GM18499 (cell line): Measurements from ENCODE around the gene TNPO1.

Experiments
- ATAC-seq: cut with Tn5 transposase; IDR thresholded peaks from one replicate; pipeline ENCODE4 v1.9.1; 2021; ENCODE audit warnings: moderate number of reproducible peaks; ENCODE audit not compliant: insufficient read depth, unreplicated experiment

The TNPO1 gene

DNA sequence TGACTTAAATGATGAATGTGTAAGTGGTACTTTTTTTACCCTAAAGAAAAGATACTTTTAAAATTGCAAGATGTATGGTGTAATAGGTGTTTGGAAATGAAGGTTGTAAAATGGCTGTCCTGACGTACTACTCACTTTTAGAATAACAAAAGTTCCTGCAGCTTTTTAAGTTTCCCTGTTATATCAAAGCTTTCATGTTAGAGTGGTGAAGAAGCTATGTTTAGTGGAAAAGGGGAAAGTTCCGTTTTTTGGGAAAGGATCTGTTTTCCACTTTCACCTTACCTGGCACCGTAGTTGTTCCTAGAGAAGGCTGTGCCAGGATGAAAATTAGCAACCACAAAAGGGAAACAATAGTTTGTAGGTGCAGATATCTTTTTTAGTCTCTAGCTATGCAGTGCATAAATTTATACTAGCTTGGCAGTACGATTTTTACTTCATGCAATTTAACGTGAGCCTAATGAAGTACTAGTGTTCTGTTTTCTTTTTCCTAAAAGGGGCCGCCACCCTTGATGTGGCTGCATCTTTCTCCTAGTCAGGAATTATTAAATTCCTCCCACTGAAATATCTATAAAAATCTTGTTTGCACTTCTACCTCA, 1.3 kb downstream of the TNPO1 start:
- no peak for ATAC-seq

GRCh38 chr5:72818866-72819534, 2.5 kb downstream of the TNPO1 start:
- ATAC-seq, result no peak

DNA sequence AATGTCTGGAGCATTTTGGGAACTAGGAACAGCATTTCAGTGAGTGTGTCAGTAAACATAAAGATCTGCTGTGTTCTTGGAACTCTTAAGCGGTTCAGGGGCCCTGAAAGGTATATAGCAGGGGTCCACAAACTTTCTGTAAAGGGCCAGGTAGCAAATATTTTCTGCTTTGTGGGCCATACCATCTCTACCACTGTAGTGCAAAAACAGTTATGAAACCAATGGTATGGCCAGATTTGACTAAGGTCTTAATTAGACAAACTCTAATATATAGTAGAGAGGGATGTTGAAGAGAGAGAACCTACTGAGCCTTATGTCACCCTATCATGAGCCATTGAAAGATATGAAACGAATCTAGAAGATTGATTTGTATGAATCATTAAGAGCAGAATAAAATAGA, 5.3 kb downstream of the TNPO1 start:
- ATAC-seq, result no peak

- ATAC-seq, result no peak
These were observed 6.5 kb downstream of the TNPO1 start for GRCh38 chr5:72822944-72823343.

GRCh38 chr5:72829707-72830106, 13.2 kb downstream of the TNPO1 start:
- no peak for ATAC-seq

- no peak for ATAC-seq
These were observed 13.9 kb downstream of the TNPO1 start for GRCh38 chr5:72830362-72830761.

GRCh38 chr5:72831685-72832084, 15.2 kb downstream of the TNPO1 start:
- ATAC-seq, result no peak

DNA sequence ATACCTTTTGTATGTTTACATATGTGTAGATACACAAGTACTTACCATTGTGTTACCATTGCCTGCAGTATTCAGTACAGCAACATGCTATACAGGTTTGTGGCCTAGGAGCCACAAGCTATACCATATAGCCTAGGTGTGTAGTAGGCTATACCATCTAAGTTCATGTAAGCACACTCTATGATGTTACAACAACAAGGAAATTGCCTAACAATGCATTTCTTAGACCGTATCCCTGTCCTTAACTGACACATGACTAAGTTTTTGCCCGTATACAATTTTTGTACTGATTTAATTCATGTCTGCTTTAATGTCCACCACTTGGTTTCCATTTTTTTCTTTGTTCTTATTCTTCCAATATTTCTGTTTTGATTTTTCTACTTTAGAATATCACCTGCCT, 18.5 kb downstream of the TNPO1 start:
- no peak for ATAC-seq

DNA sequence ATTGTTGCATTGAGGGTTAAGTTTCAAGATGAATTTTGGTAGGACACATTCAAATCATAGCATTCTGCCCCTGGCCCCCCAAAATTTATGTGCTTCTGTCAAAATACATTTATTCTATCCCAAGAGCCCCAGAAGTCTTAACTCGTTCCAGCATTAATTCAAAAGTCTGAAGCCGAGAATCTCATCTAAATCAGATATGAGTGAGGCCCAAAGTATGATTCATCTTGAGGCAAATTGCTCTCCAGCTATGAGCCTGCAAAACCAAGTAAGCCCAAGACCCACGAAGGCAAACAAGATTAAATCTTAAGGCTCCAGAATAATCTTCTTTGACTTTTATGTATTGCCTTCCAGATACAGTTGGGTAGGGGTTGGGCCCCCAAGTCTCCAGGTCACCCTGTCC, 19.2 kb downstream of the TNPO1 start:
- ATAC-seq, result no peak

DNA sequence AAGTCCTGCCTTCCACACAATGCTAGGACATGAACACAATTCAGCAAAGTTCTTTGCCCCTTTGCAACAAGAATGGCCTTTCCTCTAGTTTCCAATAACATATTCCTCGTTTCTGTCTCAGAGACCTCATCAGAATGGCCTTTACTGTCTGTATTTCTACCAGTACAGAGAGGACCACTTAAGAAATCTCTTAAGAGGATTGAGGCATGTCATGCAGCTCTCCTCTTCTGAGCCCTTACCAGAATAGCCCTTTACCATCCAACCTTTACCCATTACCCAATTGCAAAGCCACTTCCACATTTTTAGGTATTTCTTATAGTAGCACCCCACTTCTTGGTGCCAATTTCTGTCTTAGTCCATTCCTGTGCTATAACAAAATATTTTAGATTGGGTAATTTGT, 20.3 kb downstream of the TNPO1 start:
- ATAC-seq, result no peak

DNA sequence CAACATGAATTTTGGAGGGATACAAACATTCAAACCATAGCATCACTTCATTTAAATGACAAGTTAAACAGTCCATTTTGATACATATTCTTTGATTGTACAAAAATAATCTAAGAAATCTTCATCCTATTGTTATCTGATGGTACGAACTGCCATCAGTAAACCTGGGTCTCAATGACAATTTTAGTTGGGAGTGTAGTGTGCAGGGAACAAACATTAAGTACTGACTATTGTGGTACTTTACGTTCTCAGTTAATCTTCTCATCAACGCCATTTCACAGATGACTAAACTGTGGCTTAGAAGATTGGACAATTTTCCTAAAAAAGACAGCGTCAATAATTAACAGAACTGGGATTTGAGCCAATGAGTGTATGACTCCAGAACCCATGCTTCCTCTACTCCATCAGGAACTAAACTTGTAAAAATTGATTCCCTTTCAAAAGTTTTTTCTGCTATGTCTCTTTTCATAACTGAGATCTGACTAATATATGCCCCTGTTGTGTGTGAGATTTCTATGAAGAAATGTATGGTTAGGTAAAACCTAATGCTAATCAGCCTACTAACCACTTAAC, 21.1 kb downstream of the TNPO1 start:
- ATAC-seq, result no peak

GRCh38 chr5:72840041-72840440, 23.6 kb downstream of the TNPO1 start:
- ATAC-seq, result no peak

DNA sequence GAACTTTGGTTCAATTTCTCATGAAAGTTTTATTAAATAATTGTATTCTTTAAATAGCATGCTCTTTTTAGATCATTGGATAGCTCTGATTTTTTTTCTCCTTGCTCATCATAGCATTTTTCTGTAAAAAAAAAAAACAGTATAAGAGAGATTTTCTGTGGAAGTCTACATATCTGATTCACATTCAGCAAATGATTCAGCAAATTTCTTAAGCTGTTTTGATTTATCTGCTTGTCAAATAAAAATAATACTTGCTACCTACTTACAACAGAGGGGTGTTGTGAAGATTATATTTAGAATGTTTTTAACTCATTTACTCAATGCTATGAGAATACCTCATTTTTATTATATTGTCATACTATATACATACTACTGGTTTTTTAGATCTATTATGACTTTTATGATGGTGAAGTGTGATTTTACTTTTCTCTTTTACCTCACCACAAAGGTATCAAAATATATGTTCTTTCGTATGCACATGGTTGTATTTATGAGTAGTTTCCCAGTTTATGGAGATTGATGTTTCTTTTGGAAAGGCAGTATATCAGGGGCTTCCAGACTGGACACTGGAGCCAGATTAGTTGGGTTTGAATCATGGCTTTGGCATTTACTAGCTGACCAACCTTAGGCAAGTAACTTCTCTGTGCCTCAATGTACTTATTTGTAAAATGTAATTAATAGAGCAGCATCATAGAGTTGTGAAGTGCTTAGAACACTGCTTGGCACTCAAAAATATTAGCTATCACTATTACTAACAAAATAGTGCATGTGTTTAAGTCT, 25.5 kb downstream of the TNPO1 start:
- ATAC-seq, result no peak

- ATAC-seq, result no peak
These were observed 26.4 kb downstream of the TNPO1 start for GRCh38 chr5:72842816-72843215.

DNA sequence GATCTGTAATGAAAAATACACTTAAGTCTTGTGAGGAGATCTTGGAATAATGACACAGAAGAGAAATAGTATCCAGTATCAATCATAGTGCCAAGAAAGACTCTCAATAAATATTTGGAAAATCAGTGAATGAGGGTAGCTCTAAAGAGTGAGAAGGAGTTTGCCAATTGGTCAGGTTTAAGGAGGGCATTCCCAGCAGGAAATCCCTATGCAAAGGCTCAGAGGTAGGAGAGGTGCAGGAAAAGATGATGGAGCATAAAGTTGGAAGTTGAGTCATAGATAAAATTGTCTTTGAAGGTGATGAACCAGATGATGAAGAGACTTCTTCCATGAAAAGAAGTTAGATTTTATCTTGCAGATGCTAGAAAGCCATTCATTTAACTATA, 27.8 kb downstream of the TNPO1 start:
- ATAC-seq, result no peak

DNA sequence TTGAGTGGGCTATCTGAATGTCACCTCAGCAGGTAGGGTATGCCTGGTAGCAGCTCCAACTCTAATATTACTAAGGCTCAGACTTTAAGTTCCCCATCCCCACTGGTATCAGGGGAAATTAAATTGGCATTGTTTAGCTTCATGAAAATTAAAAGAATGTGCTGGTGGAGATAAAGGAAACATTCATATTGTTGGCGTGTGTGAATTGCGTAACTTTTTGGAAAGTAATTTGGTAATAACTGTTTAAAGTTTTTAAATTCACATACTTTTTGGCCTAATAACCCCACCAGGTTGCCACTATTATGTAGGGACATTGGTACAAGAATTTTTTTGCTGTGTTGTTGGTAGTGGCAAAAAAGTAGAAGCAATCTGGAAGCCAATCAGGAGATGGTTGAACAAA, 29.4 kb downstream of the TNPO1 start:
- no peak for ATAC-seq

DNA sequence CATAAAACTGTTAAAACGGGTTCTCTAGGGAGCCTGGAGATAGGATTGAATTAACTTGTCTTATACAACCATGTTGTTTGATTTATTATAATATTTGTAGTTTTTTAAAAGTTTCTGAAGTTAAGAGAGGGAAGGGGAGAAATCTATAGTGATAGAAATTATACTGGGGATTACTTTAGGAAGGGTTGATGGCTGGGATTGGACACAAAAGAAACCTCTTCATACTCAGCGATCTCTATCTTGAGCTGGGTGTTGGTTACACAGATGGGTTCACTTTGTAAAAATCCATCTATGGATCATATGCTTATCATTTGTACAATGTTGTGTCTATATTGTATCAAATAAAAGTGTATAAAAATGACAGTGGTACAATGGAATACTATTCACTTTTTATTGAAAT, 30.0 kb downstream of the TNPO1 start:
- no peak for ATAC-seq

DNA sequence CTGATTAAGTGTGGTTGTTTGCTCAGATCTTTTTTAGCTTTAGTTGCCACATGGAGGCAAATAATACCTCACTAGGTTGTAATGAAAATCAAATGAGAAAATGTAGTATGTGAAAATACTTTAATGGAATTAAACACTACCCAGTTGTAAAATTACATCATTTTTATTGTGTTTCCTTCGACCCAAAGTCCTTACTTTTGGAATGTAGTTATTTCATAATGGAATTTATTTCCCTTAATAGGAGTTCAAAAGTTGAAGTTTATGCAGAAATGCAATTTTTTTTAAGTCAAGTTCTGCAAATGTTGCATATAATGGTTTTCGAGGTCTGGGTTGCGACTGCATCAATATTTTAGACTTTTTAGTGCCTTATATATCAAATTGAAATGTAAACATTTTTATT, 31.0 kb downstream of the TNPO1 start:
- no peak for ATAC-seq

- ATAC-seq, result peak; percentile 64
These were observed 31.6 kb downstream of the TNPO1 start for GRCh38 chr5:72847989-72848473.

DNA sequence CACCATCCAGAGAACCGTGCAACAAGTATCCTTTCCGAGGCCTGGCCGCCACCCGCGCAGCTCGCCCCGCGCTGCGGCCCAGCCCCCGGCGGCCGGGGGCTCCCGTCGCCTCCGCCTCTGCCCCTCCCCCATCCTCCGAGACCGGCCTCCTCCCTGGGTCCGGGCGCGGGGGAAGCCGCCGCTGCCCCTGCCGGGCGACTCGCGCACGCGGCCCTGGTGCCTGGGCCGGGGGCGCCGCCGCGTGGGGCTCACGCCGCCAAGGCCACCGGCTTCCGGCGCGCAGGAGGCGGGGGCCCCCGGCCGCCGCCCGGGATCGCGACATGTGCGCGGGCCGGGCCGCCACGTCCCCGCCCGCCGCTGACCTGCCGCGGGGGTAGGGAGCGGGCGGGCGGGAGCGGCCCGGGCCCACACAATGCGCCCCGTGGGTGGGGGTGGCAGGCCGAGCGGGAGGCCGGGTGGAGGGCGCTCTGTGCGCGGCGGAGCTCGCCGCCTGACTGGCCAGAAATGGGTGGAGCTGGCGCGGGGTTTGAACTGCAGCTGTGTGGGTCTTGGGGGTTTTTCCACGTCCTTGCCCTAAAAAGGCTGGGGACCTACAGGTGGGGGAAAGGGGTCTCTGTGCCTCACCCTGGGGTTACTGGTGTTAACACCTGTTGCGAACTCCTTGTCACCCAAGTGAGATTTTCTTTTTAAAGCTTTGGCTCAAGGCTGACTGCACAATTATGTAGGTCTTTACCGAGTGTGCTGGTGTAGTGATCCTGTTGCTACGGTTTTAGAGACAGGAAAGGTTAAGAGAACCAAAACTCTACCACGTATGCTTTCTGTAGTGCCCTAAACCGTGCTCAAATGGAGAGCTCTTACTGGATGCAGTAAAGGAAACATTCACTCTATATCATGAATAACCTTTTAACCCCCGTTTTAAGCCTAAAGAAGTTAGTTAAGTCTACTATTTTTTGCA, 32.3 kb downstream of the TNPO1 start:
- peak; percentile 6 for ATAC-seq
